Astrocyte of the cerebellum (primary cell): ENCODE results near the gene CEP63.

Experiments
- DNase-seq: peaks from one replicate; pipeline ENCODE4 v3.0.0-alpha.2; 2011; ENCODE audit warnings: low read depth
- H3K4me3 ChIP-seq: 2 replicates; pipeline ENCODE4 v1.5.1; 2011; ENCODE audit warnings: mild to moderate bottlenecking, low read depth, low read length, moderate library complexity
- CTCF ChIP-seq: IDR thresholded peaks from 2 replicates; pipeline ENCODE4 v1.5.1; 2012; ENCODE audit warnings: low read length, low read depth, moderate library complexity, mild to moderate bottlenecking; ENCODE audit errors: missing control alignments
- in situ Hi-C: cut with HindIII; loops from 2 replicates; pipeline ENCODE4 v1.10.0; 2017; ENCODE audit warnings: low sequenced_read_pairs

The CEP63 gene

DNA sequence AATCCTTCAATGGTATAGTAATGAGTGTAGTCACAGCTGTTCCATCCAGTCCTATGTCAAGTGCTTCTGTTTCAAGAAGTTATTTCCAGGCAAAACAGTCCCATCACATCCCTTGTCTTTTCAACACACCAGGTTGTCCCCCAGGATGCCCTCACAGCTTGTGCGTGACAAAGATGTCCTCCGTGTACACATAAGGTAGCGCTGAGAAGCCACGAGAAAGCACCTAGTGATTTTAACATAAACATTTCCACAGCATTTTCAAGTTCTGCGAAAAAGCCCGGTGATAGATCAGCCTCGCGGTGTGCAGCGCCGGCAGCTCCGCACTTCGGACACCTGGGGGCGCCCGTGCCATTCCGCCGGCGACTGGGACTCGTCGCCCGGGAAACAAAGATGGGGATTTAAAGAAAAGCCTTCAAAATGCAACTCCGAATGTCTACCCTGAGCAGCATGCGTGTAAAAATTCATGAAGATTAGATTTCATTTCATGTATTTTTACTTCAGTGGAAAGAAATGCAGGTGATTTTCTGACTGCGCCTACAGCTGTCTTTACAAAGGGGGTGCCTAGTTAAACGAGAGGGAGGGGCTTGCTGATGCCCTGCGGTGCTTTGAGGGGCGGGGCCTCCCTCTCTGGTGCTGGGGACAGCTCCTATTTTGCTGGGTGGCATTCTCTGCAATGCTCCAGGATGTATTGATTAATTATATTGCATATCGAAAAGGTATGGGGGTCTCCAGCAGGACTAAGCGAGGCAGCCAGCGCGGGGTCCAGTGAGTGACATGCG lies 115.0 kb downstream of the CEP63 start:
- TF ChIP-seq CTCF: peak; percentile 97

GRCh38 chr3:134601539-134602439 lies 115.9 kb downstream of the CEP63 start:
- no peak for DNase-seq
- in situ Hi-C loops: no loop called here
- no peak for TF ChIP-seq CTCF
- no peak overlapping the region for H3K4me3 ChIP-seq

More for the DNA sequence above, 115.0 kb downstream of the CEP63 start:
- peak; percentile 42 for DNase-seq
- peak overlapping the region; percentile 11 for H3K4me3 ChIP-seq
- in situ Hi-C loops: no loop called here

GRCh38 chr3:134602440-134602814 lies 116.6 kb downstream of the CEP63 start:
- no peak for TF ChIP-seq CTCF
- no peak overlapping the region for H3K4me3 ChIP-seq
- DNase-seq: no peak
- in situ Hi-C loops: no loop called here

- TF ChIP-seq CTCF: no peak
- no peak for DNase-seq
- no peak overlapping the region for H3K4me3 ChIP-seq
- in situ Hi-C loops: no loop called here
These were observed 117.6 kb downstream of the CEP63 start for GRCh38 chr3:134603480-134603879.

DNA sequence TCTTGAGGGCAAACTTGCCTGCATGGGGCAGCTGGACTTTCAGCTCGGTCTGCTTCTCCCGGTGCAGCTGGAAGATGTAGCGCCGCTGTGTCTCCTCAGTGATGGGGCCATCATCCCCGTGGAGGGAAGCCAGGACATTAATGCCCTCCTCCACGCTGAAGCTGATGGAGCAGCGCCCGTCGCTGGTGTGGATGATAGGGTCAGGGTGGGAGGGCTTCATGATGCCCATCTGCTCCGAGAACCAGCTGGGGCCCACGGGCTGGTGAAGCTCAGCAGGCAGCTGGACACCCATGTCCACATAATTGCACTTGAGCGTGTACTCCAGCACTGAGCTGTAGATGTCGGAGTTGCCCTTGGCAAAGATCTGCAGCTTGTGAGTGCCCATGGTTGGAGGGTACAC lies 118.1 kb downstream of the CEP63 start:
- in situ Hi-C loops: no loop called here
- TF ChIP-seq CTCF: no peak
- no peak overlapping the region for H3K4me3 ChIP-seq
- DNase-seq: no peak

- TF ChIP-seq CTCF: no peak
- no peak overlapping the region for H3K4me3 ChIP-seq
- no peak for DNase-seq
- in situ Hi-C loops: no loop called here
These were observed 119.7 kb downstream of the CEP63 start for GRCh38 chr3:134605556-134605955.
